A673 (cell line): ENCODE data around the gene ESR1. TPM values are rescaled to one million over a fixed set of nuclear protein-coding genes. Genes with fewer than 3 reads are reported as not detected.

Experiments used
- BruUV-seq: library from RNA; stranded (reverse); fragments of 400-500 nt; replicated peaks from 2 replicates; lab custom pipeline; 2021; lab: Mats Ljungman, UMichigan
- CTCF ChIA-PET: fragments of 300-600 bp; sonication (Branson Sonifier 250); formaldehyde crosslinking; loops from one replicate; lab custom pipeline; 2022; ENCODE audit warnings: antibody characterized with exemption; lab: Charles Lee
- POLR2A ChIA-PET: fragments of 300-600 bp; sonication (Branson Sonifier 250); formaldehyde crosslinking; loops from one replicate; lab custom pipeline; 2022; ENCODE audit warnings: antibody characterized with exemption; ENCODE audit not compliant: low non-redundant PET; lab: Charles Lee
- DNase-seq: peaks from one replicate; pipeline ENCODE4 v3.0.0-alpha.2; 2015; ENCODE audit warnings: low spot score
- H3K27ac ChIP-seq: fragments of 200-600 bp; sonication (generic); 2 replicates; pipeline ENCODE4 v1.5.1; 2016; ENCODE audit warnings: mixed run types, low read depth, mild to moderate bottlenecking, mixed read lengths, antibody characterized with exemption, low read length; ENCODE audit not compliant: poor library complexity, severe bottlenecking
- H3K27me3 ChIP-seq: fragments of 200-600 bp; sonication (generic); replicated peaks from 2 replicates; pipeline ENCODE4 v1.6.1; 2017; ENCODE audit warnings: mixed run types, low read depth, mild to moderate bottlenecking, mixed read lengths, antibody characterized with exemption, low read length; ENCODE audit not compliant: insufficient read depth, poor library complexity
- H3K36me3 ChIP-seq: fragments of 200-600 bp; sonication (generic); 2 replicates; pipeline ENCODE4 v1.6.1; 2016; ENCODE audit warnings: mixed run types, mild to moderate bottlenecking, mixed read lengths, antibody characterized with exemption, low read length; ENCODE audit not compliant: insufficient read depth, poor library complexity, severe bottlenecking
- H3K4me1 ChIP-seq: fragments of 200-600 bp; sonication (generic); 2 replicates; pipeline ENCODE4 v1.6.1; 2017; ENCODE audit warnings: mixed run types, mild to moderate bottlenecking, mixed read lengths, antibody characterized with exemption, low read length; ENCODE audit not compliant: insufficient read depth, poor library complexity, severe bottlenecking
- H3K4me3 ChIP-seq: fragments of 200-600 bp; sonication (generic); 2 replicates; pipeline ENCODE4 v1.5.1; 2016; ENCODE audit warnings: low read depth, mixed run types, mild to moderate bottlenecking, mixed read lengths, low read length; ENCODE audit not compliant: poor library complexity, severe bottlenecking
- H3K9me3 ChIP-seq: fragments of 200-600 bp; sonication (generic); 2 replicates; pipeline ENCODE4 v1.6.1; 2016; ENCODE audit warnings: mixed run types, low read depth, mild to moderate bottlenecking, mixed read lengths, antibody characterized with exemption, low read length; ENCODE audit not compliant: poor library complexity, severe bottlenecking
- EZH2 ChIP-seq: fragments of 200-600 bp; sonication (generic); IDR thresholded peaks from 2 replicates; pipeline ENCODE4 v1.6.1; 2017; ENCODE audit warnings: borderline replicate concordance, low read depth, mild to moderate bottlenecking, mixed read lengths, antibody characterized with exemption, low read length; ENCODE audit not compliant: poor library complexity, severe bottlenecking
- intact Hi-C: fragments of 100-400 bp; cut with micrococcal nuclease; formaldehyde crosslinking; loops from one replicate; pipeline ENCODE4 v1.10.0; 2022; ENCODE audit not compliant: unreplicated experiment
- total RNA-seq: library from RNA; stranded (reverse); gene quantifications from 2 replicates; pipeline ENCODE4 v1.2.3, GENCODE V29; 2021
- TF ChIP-seq, protein P1 (sequence below): fragments of 300-800, 200-600 bp; sonication (generic); conservative IDR thresholded peaks from 2 replicates; pipeline ENCODE4 v1.5.1; 2017; ENCODE audit warnings: low read depth, mild to moderate bottlenecking, antibody characterized with exemption, low read length, moderate library complexity, mixed read lengths

Gene ESR1
- total RNA-seq, 1 experiment from 2014 or later = not detected

- BruUV-seq = no TSS peak
- ChIA-PET POLR2A (no interaction called here), CTCF (no interaction called here)
- no peak for DNase-seq
- Histone ChIP-seq H3K27me3 (no peaks in the 10 kb centered on the region), H3K36me3 (no peaks in the 10 kb centered on the region), H3K27ac (no peak overlapping the region), H3K4me3 (no peak overlapping the region), H3K4me1 (no peaks in the 10 kb centered on the region), H3K9me3 (peaks cover 5% of the 10 kb centered on the region)
- intact Hi-C loops = no loop called here
- TF ChIP-seq, protein P1, sequence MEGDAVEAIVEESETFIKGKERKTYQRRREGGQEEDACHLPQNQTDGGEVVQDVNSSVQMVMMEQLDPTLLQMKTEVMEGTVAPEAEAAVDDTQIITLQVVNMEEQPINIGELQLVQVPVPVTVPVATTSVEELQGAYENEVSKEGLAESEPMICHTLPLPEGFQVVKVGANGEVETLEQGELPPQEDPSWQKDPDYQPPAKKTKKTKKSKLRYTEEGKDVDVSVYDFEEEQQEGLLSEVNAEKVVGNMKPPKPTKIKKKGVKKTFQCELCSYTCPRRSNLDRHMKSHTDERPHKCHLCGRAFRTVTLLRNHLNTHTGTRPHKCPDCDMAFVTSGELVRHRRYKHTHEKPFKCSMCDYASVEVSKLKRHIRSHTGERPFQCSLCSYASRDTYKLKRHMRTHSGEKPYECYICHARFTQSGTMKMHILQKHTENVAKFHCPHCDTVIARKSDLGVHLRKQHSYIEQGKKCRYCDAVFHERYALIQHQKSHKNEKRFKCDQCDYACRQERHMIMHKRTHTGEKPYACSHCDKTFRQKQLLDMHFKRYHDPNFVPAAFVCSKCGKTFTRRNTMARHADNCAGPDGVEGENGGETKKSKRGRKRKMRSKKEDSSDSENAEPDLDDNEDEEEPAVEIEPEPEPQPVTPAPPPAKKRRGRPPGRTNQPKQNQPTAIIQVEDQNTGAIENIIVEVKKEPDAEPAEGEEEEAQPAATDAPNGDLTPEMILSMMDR = no peak
- TF ChIP-seq EZH2 = no peak
Observed at GRCh38 chr6:151914484-151914883, 107.0 kb downstream of the ESR1 start.

GRCh38 chr6:151916075-151916474, 108.6 kb downstream of the ESR1 start:
- no peak for DNase-seq
- TF ChIP-seq, protein P1 = no peak
- TF ChIP-seq EZH2 = no peak
- Histone ChIP-seq H3K9me3 (peaks cover 5% of the 10 kb centered on the region), H3K36me3 (no peaks in the 10 kb centered on the region), H3K27ac (no peak overlapping the region), H3K27me3 (no peaks in the 10 kb centered on the region), H3K4me3 (no peak overlapping the region), H3K4me1 (no peaks in the 10 kb centered on the region)
- CTCF ChIA-PET = no interaction called here
- no TSS peak for BruUV-seq
- intact Hi-C loops = no loop called here
- POLR2A ChIA-PET = no interaction called here

DNA sequence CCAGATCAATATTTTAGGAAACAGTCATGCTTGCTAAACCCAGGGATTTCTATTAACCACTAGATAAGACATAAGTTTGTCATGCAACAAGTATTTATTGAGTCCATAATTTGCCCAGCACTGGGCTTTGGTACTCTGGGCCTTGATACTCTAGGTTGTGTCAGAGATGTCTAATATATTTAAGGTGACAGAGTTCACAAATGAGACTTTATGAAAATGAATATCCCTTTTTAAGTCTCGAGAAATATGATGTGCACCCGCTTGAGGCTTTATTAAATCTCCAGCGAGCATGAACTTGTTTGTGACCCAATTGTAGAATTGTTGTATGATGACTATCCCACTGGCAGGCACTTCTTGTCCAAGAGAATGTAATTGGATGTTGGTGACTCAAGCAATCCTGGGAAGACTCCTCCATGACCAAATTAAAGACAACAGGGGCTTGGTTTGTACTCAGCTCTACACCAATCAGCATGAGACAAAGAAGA, 109.2 kb downstream of the ESR1 start:
- H3K27ac ChIP-seq = no peak overlapping the region
- intact Hi-C loops = no loop called here
- POLR2A ChIA-PET = no interaction called here

More for the DNA sequence above, 109.2 kb downstream of the ESR1 start:
- CTCF ChIA-PET = no interaction called here
- no peaks in the 10 kb centered on the region for H3K36me3 ChIP-seq
- no peak overlapping the region for H3K4me3 ChIP-seq
- no peaks in the 10 kb centered on the region for H3K4me1 ChIP-seq
- peaks cover 5% of the 10 kb centered on the region for H3K9me3 ChIP-seq
- DNase-seq = no peak
- TF ChIP-seq EZH2 = no peak
- TF ChIP-seq, protein P1 = no peak
- no TSS peak for BruUV-seq
- no peaks in the 10 kb centered on the region for H3K27me3 ChIP-seq
